Measurements from ENCODE around the gene ARFGAP1. TPM values are rescaled to one million over a fixed set of nuclear protein-coding genes. Genes with fewer than 3 reads are reported as not detected.

ARFGAP1 gene
- polyA plus RNA-seq, 1 experiment: 76.5 TPM

DNA sequence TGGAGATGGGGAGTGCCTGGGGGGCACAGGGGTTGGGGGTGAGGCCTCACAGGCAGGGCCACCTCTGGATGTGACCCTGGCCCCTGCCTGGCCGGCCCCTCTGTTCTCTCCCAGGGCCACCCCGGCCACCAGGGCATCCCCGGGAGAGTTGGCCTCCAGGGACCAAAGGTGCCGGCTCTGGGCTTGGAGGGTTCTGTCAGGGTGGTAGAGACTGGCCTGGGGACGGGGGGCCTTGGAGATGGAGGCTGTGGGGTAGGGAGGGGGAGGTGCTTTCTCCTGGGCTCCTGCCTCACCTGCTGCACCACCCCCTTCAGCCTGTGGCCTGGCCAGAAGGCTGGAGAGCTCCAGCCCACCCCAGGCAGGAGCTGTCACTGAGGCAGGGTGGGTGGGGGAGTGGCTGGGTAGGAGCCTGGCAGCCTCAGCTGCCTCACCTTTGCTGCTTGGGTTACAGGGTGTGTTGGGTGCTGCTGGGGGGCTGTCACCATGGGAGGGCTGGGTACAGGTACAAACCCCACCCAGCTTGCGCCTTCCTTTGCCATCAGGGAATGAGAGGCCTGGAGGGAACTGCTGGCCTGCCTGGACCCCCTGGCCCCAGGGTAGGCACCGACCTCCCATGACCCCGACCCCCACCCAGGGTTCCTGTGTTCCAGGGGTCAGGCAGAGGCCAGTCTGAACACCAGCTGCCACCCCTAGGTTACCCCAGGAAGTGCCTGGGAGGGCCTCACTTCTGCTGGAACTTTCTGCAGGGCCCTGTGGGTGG, 53.1 kb downstream of the ARFGAP1 start:
- peaks cover 5% of the 10 kb centered on the region for H3K27me3 ChIP-seq (ENCODE audit: control insufficient read depth, insufficient read depth, low read length)
- H3K4me3 ChIP-seq (ENCODE audit: low read depth, low read length): no peak overlapping the region
- TF ChIP-seq, protein P1, sequence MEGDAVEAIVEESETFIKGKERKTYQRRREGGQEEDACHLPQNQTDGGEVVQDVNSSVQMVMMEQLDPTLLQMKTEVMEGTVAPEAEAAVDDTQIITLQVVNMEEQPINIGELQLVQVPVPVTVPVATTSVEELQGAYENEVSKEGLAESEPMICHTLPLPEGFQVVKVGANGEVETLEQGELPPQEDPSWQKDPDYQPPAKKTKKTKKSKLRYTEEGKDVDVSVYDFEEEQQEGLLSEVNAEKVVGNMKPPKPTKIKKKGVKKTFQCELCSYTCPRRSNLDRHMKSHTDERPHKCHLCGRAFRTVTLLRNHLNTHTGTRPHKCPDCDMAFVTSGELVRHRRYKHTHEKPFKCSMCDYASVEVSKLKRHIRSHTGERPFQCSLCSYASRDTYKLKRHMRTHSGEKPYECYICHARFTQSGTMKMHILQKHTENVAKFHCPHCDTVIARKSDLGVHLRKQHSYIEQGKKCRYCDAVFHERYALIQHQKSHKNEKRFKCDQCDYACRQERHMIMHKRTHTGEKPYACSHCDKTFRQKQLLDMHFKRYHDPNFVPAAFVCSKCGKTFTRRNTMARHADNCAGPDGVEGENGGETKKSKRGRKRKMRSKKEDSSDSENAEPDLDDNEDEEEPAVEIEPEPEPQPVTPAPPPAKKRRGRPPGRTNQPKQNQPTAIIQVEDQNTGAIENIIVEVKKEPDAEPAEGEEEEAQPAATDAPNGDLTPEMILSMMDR (IDR thresholded peaks at IDR 0.05; ENCODE audit: insufficient read depth, low read depth, low read length): no peak
- POLR2A ChIA-PET: no interaction called here
- no peak for DNase-seq (ENCODE audit: low read depth)
- no peaks in the 10 kb centered on the region for H3K36me3 ChIP-seq (ENCODE audit: control insufficient read depth, insufficient read depth, low read length)
- CTCF ChIA-PET: interaction anchor here (2.1 kb wide), 1 partner anchor 56 kb away, joined by 6 read pairs; no protein-coding TSS in a partner anchor

DNA sequence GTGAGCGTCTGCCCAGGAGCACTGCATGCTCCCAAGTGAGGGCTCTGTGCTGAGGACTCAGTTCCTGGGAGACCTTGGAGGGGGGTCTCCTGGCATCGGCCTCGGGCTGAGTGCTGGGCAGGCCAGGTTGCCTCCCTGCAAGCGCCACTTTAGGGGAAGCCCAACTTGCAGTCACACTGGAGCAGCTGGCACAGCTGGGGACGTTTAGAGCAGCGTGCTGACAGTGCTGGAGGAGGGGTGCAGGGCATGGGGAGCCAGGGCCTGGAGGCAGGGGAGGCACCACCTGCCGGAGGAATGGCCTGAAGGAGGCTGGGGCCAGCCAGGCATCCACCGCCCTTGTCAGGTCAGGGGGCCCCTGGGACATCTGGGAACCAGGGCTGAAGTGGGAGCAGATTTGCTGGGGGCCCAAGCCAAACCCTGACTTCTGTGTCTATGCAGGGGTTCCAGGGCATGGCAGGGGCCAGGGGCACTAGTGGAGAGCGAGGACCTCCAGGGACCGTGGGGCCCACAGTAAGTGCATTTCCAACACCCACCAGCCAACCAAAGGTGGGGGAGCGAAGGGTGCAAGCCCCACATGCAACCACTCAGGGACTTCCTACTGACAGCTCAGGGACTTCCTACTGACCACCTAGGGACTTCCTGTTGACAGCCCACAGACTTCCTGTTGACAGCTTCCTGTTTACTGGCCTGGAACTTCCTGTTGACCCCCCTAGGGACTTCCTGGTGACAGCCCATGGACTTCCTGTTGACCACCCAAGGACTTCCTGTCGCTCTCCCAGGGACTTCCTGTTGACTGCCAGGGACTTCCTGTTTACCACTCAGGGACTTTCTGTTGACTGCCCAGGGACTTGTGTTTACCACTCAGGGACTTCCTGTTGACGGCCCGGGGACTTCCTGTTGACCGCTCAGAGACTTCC, 54.0 kb downstream of the ARFGAP1 start:
- DNase-seq (ENCODE audit: low read depth): no peak
- H3K4me3 ChIP-seq (ENCODE audit: low read depth, low read length): no peak overlapping the region
- TF ChIP-seq, protein P1 (IDR thresholded peaks at IDR 0.05; ENCODE audit: insufficient read depth, low read depth, low read length): no peak
- POLR2A ChIA-PET: no interaction called here
- no peaks in the 10 kb centered on the region for H3K36me3 ChIP-seq (ENCODE audit: control insufficient read depth, insufficient read depth, low read length)
- CTCF ChIA-PET: interaction anchor here (2.1 kb wide), 1 partner anchor 55 kb away, joined by 6 read pairs; no protein-coding TSS in a partner anchor
- H3K27me3 ChIP-seq (ENCODE audit: control insufficient read depth, insufficient read depth, low read length): peaks cover 5% of the 10 kb centered on the region

DNA sequence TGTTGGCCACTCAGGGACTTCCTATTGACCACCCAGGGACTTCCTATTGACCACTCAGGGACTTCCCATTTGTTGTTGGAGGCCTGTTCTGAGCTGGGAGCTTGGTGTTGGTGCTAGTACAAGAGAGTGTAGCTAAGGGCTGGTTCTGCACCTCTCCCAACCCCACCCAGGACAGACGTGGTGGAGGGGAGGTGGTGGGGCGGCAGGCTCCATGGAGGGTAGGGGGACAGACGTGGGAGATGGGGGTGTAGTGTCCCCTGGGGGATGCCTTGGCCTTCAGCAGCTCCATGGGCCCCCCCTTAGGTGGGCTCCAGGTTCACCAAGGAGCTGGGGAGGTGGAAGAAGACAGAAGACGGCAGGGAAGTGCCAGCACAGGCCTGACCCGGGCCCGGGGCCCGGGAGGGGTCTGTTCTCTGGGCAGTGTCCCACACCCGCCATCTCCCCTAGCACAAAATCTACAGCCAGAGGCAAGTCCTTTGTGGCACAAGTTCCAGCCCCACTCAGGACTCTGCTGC, 54.7 kb downstream of the ARFGAP1 start:
- no peaks in the 10 kb centered on the region for H3K36me3 ChIP-seq (ENCODE audit: control insufficient read depth, insufficient read depth, low read length)
- POLR2A ChIA-PET: no interaction called here
- CTCF ChIA-PET: interaction anchor here (2.1 kb wide), 1 partner anchor 55 kb away, joined by 6 read pairs; no protein-coding TSS in a partner anchor

DNA sequence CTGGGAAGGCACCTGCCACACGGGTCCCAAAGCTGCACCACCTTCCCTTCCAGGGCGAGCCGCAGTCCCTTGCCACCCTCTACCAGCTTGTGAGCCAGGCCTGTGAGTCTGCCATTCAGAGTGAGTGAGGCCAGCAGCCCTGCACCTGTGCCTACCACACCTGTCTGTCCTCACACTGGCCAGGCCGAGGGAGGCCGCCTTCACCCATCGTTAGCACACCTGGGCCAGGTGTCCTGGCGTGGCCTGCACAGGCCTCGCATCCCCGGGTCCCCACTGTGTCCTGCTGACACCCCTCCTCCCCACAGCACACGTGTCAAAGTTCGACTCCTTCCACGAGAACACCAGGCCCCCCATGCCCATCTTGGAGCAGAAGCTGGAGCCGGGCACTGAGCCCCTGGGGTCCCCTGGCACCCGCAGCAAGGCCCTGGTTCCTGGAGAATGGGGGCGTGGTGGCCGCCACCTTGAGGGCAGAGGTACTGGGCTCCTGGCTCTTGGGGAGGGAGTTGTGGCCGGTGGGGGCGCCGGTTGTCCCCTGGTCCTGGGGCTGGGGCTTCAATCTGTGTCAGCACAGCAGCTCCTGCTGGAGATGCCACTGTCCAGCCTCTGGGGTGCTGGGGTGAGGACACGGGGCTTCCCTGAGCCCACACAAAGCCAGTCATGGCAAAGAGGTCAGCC, 55.5 kb downstream of the ARFGAP1 start:
- Histone ChIP-seq H3K27me3 (ENCODE audit: control insufficient read depth, insufficient read depth, low read length) (no peaks in the 10 kb centered on the region), H3K4me3 (ENCODE audit: low read depth, low read length) (no peak overlapping the region), H3K36me3 (ENCODE audit: control insufficient read depth, insufficient read depth, low read length) (no peaks in the 10 kb centered on the region)
- ChIA-PET CTCF (no interaction called here), POLR2A (no interaction called here)
- TF ChIP-seq, protein P1 (IDR thresholded peaks at IDR 0.05; ENCODE audit: insufficient read depth, low read depth, low read length): no peak
- DNase-seq (ENCODE audit: low read depth): no peak

More for the DNA sequence above, 54.7 kb downstream of the ARFGAP1 start:
- TF ChIP-seq, protein P1 (IDR thresholded peaks at IDR 0.05; ENCODE audit: insufficient read depth, low read depth, low read length): no peak
- no peak overlapping the region for H3K4me3 ChIP-seq (ENCODE audit: low read depth, low read length)
- H3K27me3 ChIP-seq (ENCODE audit: control insufficient read depth, insufficient read depth, low read length): peaks cover 5% of the 10 kb centered on the region
- DNase-seq (ENCODE audit: low read depth): no peak

Data from BJ (cell line).